ENCODE data around the gene MPHOSPH6.
"Not testable (repeated sequence)": the region's sequence is repeated elsewhere in the genome, so short reads cannot be mapped to it uniquely, and the experiment has no call there.

The MPHOSPH6 gene

GRCh38 chr16:82113741-82114140 is 56.3 kb downstream of the MPHOSPH6 start:
- DNase-seq, result no peak

GRCh38 chr16:82111944-82112343 is 58.1 kb downstream of the MPHOSPH6 start:
- no peak for DNase-seq

- not testable (repeated sequence) for DNase-seq
Observed at GRCh38 chr16:82109266-82109665, 60.8 kb downstream of the MPHOSPH6 start.

- DNase-seq, result no peak
Observed at GRCh38 chr16:82108774-82109173, 61.2 kb downstream of the MPHOSPH6 start.

- no peak for DNase-seq
Observed at GRCh38 chr16:82108100-82108499, 61.9 kb downstream of the MPHOSPH6 start.

GRCh38 chr16:82105107-82105506 is 64.9 kb downstream of the MPHOSPH6 start:
- no peak for DNase-seq

Data from NCI-H526 treated with DMSO at 0.1 percent for 48 hours (cell line).